Ovary (tissue), 3 donors: ENCODE results near the gene KRTAP12-1.

Experiments used
- POLR2A ChIP-seq: fragments of 450-650 bp; IDR thresholded peaks from one replicate; pipeline ENCODE4 v1.6.1; 2017; ENCODE audit warnings: antibody characterized with exemption, mild to moderate bottlenecking, moderate library complexity
- TF ChIP-seq, protein P1 (sequence below), 3 donors: fragments of 450-650 bp in 2 of 3; fragments of 200-600 bp in 1 of 3; IDR thresholded peaks; one replicate each; pipeline versions ENCODE4 v1.5.1 to v1.8.0; 2016 to 2022; ENCODE audit warnings: antibody characterized with exemption in 3 of 3, mild to moderate bottlenecking in 1 of 3
- donor health status: DM: no; HTN: no; CAD: no.

DNA sequence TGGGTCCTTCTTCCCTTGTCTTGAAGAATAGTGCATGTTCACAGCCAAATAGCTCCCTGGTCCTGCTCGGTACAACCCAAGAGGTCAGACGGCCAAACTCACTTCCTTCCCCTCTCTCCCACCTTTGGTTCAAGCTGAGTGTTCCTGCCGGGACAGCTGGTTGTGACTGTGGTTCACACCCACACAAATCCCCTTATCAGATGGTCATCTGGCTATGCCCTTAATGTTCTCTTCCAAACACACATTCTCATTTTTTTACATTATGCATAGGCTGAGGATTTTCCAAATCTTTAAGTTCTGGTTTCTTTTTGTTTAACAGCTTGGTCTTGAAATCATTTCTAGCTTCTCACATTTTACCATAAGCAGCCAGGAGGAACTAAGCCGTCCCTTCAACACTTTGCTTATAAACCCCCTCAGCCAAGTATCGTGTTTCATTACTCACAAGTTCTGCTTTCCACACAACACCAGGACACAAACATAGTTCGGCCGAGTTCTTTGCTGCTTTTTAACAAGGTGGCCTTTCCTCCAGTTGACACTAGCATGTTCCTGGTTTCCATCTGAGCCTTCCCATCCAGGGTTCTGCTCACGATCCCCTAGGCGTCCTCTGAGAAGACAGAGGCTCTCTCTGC lies 49.1 kb upstream of the KRTAP12-1 start:
- TF ChIP-seq POLR2A: no peak
- TF ChIP-seq, protein P1, sequence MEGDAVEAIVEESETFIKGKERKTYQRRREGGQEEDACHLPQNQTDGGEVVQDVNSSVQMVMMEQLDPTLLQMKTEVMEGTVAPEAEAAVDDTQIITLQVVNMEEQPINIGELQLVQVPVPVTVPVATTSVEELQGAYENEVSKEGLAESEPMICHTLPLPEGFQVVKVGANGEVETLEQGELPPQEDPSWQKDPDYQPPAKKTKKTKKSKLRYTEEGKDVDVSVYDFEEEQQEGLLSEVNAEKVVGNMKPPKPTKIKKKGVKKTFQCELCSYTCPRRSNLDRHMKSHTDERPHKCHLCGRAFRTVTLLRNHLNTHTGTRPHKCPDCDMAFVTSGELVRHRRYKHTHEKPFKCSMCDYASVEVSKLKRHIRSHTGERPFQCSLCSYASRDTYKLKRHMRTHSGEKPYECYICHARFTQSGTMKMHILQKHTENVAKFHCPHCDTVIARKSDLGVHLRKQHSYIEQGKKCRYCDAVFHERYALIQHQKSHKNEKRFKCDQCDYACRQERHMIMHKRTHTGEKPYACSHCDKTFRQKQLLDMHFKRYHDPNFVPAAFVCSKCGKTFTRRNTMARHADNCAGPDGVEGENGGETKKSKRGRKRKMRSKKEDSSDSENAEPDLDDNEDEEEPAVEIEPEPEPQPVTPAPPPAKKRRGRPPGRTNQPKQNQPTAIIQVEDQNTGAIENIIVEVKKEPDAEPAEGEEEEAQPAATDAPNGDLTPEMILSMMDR (IDR thresholded peaks at IDR 0.05): no peak
